GM21737 (cell line): ENCODE results near the gene LBHD1.
A peak's percentile ranks its signal among the peaks of the same experiment; 100 is the strongest.
"Not testable (repeated sequence)": the region's sequence is repeated elsewhere in the genome, so short reads cannot be mapped to it uniquely, and the experiment has no call there.

ENCODE experiments used
- ATAC-seq: cut with Tn5 transposase; IDR thresholded peaks from one replicate; pipeline ENCODE4 v1.9.1; 2021; ENCODE audit warnings: mild to moderate bottlenecking, moderate library complexity; ENCODE audit not compliant: unreplicated experiment

LBHD1 gene

GRCh38 chr11:62621567-62622470 is 50.2 kb downstream of the LBHD1 start, which contains the start of gene B3GAT3:
TSS of gene B3GAT3 (minus strand) at chr11:62621986. CDS start at chr11:62621947, 39 bp downstream.
- ATAC-seq, result peak; percentile 91

- no peak for ATAC-seq
Measured at GRCh38 chr11:62621027-62621566, 51.0 kb downstream of the LBHD1 start.

GRCh38 chr11:62616957-62617356 is 55.1 kb downstream of the LBHD1 start:
- not testable (repeated sequence) for ATAC-seq

- no peak for ATAC-seq
Measured at GRCh38 chr11:62615521-62615920, 56.5 kb downstream of the LBHD1 start.

GRCh38 chr11:62614275-62614674 is 57.8 kb downstream of the LBHD1 start:
- ATAC-seq, result no peak

GRCh38 chr11:62613291-62613778 is 58.7 kb downstream of the LBHD1 start:
- no peak for ATAC-seq
